Transverse colon (tissue), 3 donors: ENCODE data around the gene CACNA2D1.

Experiments used
- EP300 ChIP-seq: sonication (generic); formaldehyde crosslinking; IDR thresholded peaks from one replicate; pipeline ENCODE4 v1.6.1; 2017; ENCODE audit warnings: antibody characterized with exemption, low read depth
- POLR2A ChIP-seq: fragments of 450-650 bp; IDR thresholded peaks from one replicate; pipeline ENCODE4 v1.6.1; 2016; ENCODE audit warnings: antibody characterized with exemption, mild to moderate bottlenecking, moderate library complexity
- TF ChIP-seq, protein P1 (sequence below), 5 experiments: fragments of 200-600 bp in 3 of 5; fragments of 450-650 bp in 2 of 5; sonication (generic) in 3 of 5; IDR thresholded peaks; 1 replicate in 2 of 5; 2 replicates in 3 of 5; pipeline ENCODE4 v1.5.1; 2016 to 2017; ENCODE audit warnings: antibody characterized with exemption in 5 of 5, inconsistent platforms in 3 of 5, mild to moderate bottlenecking in 2 of 5, moderate library complexity in 1 of 5

GRCh38 chr7:82335927-82336326 lies 107.7 kb downstream of the CACNA2D1 start:
- no peak for TF ChIP-seq POLR2A
- no peak for TF ChIP-seq EP300
- TF ChIP-seq, protein P1, sequence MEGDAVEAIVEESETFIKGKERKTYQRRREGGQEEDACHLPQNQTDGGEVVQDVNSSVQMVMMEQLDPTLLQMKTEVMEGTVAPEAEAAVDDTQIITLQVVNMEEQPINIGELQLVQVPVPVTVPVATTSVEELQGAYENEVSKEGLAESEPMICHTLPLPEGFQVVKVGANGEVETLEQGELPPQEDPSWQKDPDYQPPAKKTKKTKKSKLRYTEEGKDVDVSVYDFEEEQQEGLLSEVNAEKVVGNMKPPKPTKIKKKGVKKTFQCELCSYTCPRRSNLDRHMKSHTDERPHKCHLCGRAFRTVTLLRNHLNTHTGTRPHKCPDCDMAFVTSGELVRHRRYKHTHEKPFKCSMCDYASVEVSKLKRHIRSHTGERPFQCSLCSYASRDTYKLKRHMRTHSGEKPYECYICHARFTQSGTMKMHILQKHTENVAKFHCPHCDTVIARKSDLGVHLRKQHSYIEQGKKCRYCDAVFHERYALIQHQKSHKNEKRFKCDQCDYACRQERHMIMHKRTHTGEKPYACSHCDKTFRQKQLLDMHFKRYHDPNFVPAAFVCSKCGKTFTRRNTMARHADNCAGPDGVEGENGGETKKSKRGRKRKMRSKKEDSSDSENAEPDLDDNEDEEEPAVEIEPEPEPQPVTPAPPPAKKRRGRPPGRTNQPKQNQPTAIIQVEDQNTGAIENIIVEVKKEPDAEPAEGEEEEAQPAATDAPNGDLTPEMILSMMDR (IDR thresholded peaks at IDR 0.05), result no peak
